Activated CD8-positive, alpha-beta memory T cell treated with anti-CD3 and anti-CD28 coated beads for 48 hours (primary cell): ENCODE results near the gene MUC5B.
"Not testable (repeated sequence)": the region's sequence is repeated elsewhere in the genome, so short reads cannot be mapped to it uniquely, and the experiment has no call there.

Experiments
- DNase-seq, 3 experiments: peaks; one replicate each; pipeline ENCODE4 v3.0.0-alpha.2; 2020; ENCODE audit warnings: low read depth in 2 of 3, low spot score in 2 of 3

MUC5B gene

GRCh38 chr11:1231396-1232020 is 8.6 kb downstream of the MUC5B start:
- no peak for DNase-seq

GRCh38 chr11:1232021-1232882 is 9.4 kb downstream of the MUC5B start:
- no peak for DNase-seq

- DNase-seq = no peak
Measured at GRCh38 chr11:1232883-1233321, 10.0 kb downstream of the MUC5B start.

- DNase-seq = no peak
Measured at GRCh38 chr11:1233351-1234053, 10.6 kb downstream of the MUC5B start.

- no peak for DNase-seq
Measured at GRCh38 chr11:1234054-1234720, 11.3 kb downstream of the MUC5B start.

- DNase-seq = no peak
Measured at GRCh38 chr11:1234771-1235305, 12.0 kb downstream of the MUC5B start.

GRCh38 chr11:1235306-1235900 is 12.5 kb downstream of the MUC5B start:
- no peak for DNase-seq

- DNase-seq = no peak
Measured at GRCh38 chr11:1235901-1236315, 13.0 kb downstream of the MUC5B start.

GRCh38 chr11:1236316-1237127 is 13.7 kb downstream of the MUC5B start:
- DNase-seq = no peak

GRCh38 chr11:1237128-1237580 is 14.3 kb downstream of the MUC5B start:
- no peak for DNase-seq

- no peak for DNase-seq
Measured at GRCh38 chr11:1237851-1238250, 15.0 kb downstream of the MUC5B start.

- no peak for DNase-seq
Measured at GRCh38 chr11:1238767-1239595, 16.1 kb downstream of the MUC5B start.

GRCh38 chr11:1239596-1240205 is 16.8 kb downstream of the MUC5B start:
- no peak for DNase-seq

- DNase-seq = no peak
Measured at GRCh38 chr11:1240771-1241170, 17.9 kb downstream of the MUC5B start.

GRCh38 chr11:1241706-1242105 is 18.8 kb downstream of the MUC5B start:
- DNase-seq = no peak

GRCh38 chr11:1242289-1242688 is 19.4 kb downstream of the MUC5B start:
- DNase-seq = no peak

GRCh38 chr11:1242751-1243150 is 19.9 kb downstream of the MUC5B start:
- DNase-seq = not testable (repeated sequence)

- DNase-seq = not testable (repeated sequence)
Measured at GRCh38 chr11:1243521-1243920, 20.7 kb downstream of the MUC5B start.
